ENCODE data around the gene CYP4B1. TPM values are rescaled to one million over a fixed set of nuclear protein-coding genes. Genes with fewer than 3 reads are reported as not detected.
"Not testable (repeated sequence)": the region's sequence is repeated elsewhere in the genome, so short reads cannot be mapped to it uniquely, and the experiment has no call there.

Gene CYP4B1
- total RNA-seq, 2 experiments from 2014 or later, result not detected

- no peak for DNase-seq
- ChIA-PET CTCF (no interaction called here), POLR2A (no interaction called here)
- no peaks in the 10 kb centered on the region for H3K36me3 Mint-ChIP-seq (ENCODE audit: low read depth)
- no peaks in the 10 kb centered on the region for H3K9me3 Mint-ChIP-seq (ENCODE audit: insufficient read depth)
- peaks cover 10% of the 10 kb centered on the region for H3K4me1 Mint-ChIP-seq (ENCODE audit: low read depth)
- H3K27ac Mint-ChIP-seq, result no peak overlapping the region
- ATAC-seq, result no peak
- no peak overlapping the region for H3K4me3 Mint-ChIP-seq
- H3K27me3 Mint-ChIP-seq (ENCODE audit: low read depth), result peaks cover 4% of the 10 kb centered on the region
Measured at GRCh38 chr1:46823151-46823550, 24.3 kb downstream of the CYP4B1 start.

- DNase-seq; H3K27ac Mint-ChIP-seq; ATAC-seq; H3K4me1 Mint-ChIP-seq (ENCODE audit: low read depth); POLR2A ChIA-PET; H3K36me3 Mint-ChIP-seq (ENCODE audit: low read depth); CTCF ChIA-PET; H3K4me3 Mint-ChIP-seq; H3K9me3 Mint-ChIP-seq (ENCODE audit: insufficient read depth): not testable (repeated sequence)
- H3K27me3 Mint-ChIP-seq (ENCODE audit: low read depth), result peaks cover 14% of the 10 kb centered on the region
Measured at GRCh38 chr1:46826892-46827291, 28.0 kb downstream of the CYP4B1 start.

GRCh38 chr1:46830665-46831322, 31.9 kb downstream of the CYP4B1 start:
- H3K9me3 Mint-ChIP-seq (ENCODE audit: insufficient read depth), result no peaks in the 10 kb centered on the region
- no peak overlapping the region for H3K27ac Mint-ChIP-seq
- H3K36me3 Mint-ChIP-seq (ENCODE audit: low read depth), result no peaks in the 10 kb centered on the region
- no peak overlapping the region for H3K4me3 Mint-ChIP-seq
- ATAC-seq, result no peak
- POLR2A ChIA-PET, result interaction anchor here (0.7 kb wide), 1 partner anchor 73 kb away, joined by 3 read pairs; no protein-coding TSS in a partner anchor
- DNase-seq, result no peak
- CTCF ChIA-PET, result no interaction called here
- H3K4me1 Mint-ChIP-seq (ENCODE audit: low read depth), result no peaks in the 10 kb centered on the region
- H3K27me3 Mint-ChIP-seq (ENCODE audit: low read depth), result peaks cover 16% of the 10 kb centered on the region

GRCh38 chr1:46835469-46835868, 36.6 kb downstream of the CYP4B1 start:
- not testable (repeated sequence) for H3K36me3 Mint-ChIP-seq (ENCODE audit: low read depth)

GRCh38 chr1:46846386-46846785, 47.5 kb downstream of the CYP4B1 start:
- peaks cover 12% of the 10 kb centered on the region for H3K27me3 Mint-ChIP-seq (ENCODE audit: low read depth)
- CTCF ChIA-PET; H3K9me3 Mint-ChIP-seq (ENCODE audit: insufficient read depth); ATAC-seq; H3K36me3 Mint-ChIP-seq (ENCODE audit: low read depth); H3K27ac Mint-ChIP-seq; POLR2A ChIA-PET; H3K4me3 Mint-ChIP-seq; DNase-seq; H3K4me1 Mint-ChIP-seq (ENCODE audit: low read depth): not testable (repeated sequence)

More at GRCh38 chr1:46835469-46835868, 36.6 kb downstream of the CYP4B1 start:
- H3K4me1 Mint-ChIP-seq (ENCODE audit: low read depth); CTCF ChIA-PET; H3K4me3 Mint-ChIP-seq; POLR2A ChIA-PET; ATAC-seq; DNase-seq; H3K27ac Mint-ChIP-seq; H3K9me3 Mint-ChIP-seq (ENCODE audit: insufficient read depth); H3K27me3 Mint-ChIP-seq (ENCODE audit: low read depth): not testable (repeated sequence)

GRCh38 chr1:46857660-46858065, 58.8 kb downstream of the CYP4B1 start:
- ATAC-seq; H3K4me3 Mint-ChIP-seq; H3K36me3 Mint-ChIP-seq (ENCODE audit: low read depth); CTCF ChIA-PET; H3K4me1 Mint-ChIP-seq (ENCODE audit: low read depth); H3K27ac Mint-ChIP-seq; DNase-seq; H3K9me3 Mint-ChIP-seq (ENCODE audit: insufficient read depth); POLR2A ChIA-PET: not testable (repeated sequence)
- peaks cover 17% of the 10 kb centered on the region for H3K27me3 Mint-ChIP-seq (ENCODE audit: low read depth)

- no peak overlapping the region for H3K4me3 Mint-ChIP-seq
- H3K27ac Mint-ChIP-seq, result no peak overlapping the region
- DNase-seq (no peak), ATAC-seq (no peak)
- ChIA-PET CTCF (no interaction called here), POLR2A (no interaction called here)
- peaks cover 6% of the 10 kb centered on the region for H3K4me1 Mint-ChIP-seq (ENCODE audit: low read depth)
- no peaks in the 10 kb centered on the region for H3K36me3 Mint-ChIP-seq (ENCODE audit: low read depth)
- H3K9me3 Mint-ChIP-seq (ENCODE audit: insufficient read depth), result peaks cover 9% of the 10 kb centered on the region
- H3K27me3 Mint-ChIP-seq (ENCODE audit: low read depth), result peaks cover 11% of the 10 kb centered on the region
Measured at GRCh38 chr1:46862348-46862747, 63.5 kb downstream of the CYP4B1 start.

Other genes with a start within 250 kb of the CYP4B1 start
- not detected for gene KNCN, start 247.4 kb upstream of the CYP4B1 start, total RNA-seq
- 10 to 100 TPM; 68.9 to 72.3 TPM for gene MKNK1, start 194.8 kb upstream of the CYP4B1 start, total RNA-seq
- gene MOB3C, start 182.2 kb upstream of the CYP4B1 start, total RNA-seq, result 10 to 100 TPM; 20.1 to 20.9 TPM
- gene ATPAF1, start 130.7 kb upstream of the CYP4B1 start, total RNA-seq, result 10 to 100 TPM; 47.4 to 55.0 TPM
- gene TEX38, start 127.2 kb upstream of the CYP4B1 start, total RNA-seq, result not detected
- gene EFCAB14, start 79.9 kb upstream of the CYP4B1 start, total RNA-seq, result 10 to 100 TPM; 81.4 to 85.1 TPM
- not detected for gene CYP4A11, start 142.4 kb downstream of the CYP4B1 start, total RNA-seq
- gene CYP4X1, start 224.6 kb downstream of the CYP4B1 start, total RNA-seq, result not detected